Natural killer cell (primary cell): ENCODE results near the gene MEIS2. TPM values are rescaled to one million over a fixed set of nuclear protein-coding genes. Genes with fewer than 3 reads are reported as not detected.
A peak's percentile ranks its signal among the peaks of the same experiment; 100 is the strongest.

Experiments used
- ATAC-seq, 3 donors: fragments of 150-1000 bp in 2 of 3; fragments of 200-7000 bp in 1 of 3; cut with Tn5 transposase; 1 replicate in 1 of 3; 2 replicates in 2 of 3; pipeline ENCODE4 v1.10.0; 2021; ENCODE audit warnings: mild to moderate bottlenecking in 2 of 3, moderate library complexity in 2 of 3
- DNase-seq, 2 donors: peaks; one replicate each; pipeline versions ENCODE4 v3.0.0 to v3.0.0-alpha.2; 2013 to 2021; ENCODE audit warnings: mixed read lengths in 1 of 2
- H3K27ac ChIP-seq: one replicate; pipeline ENCODE4 v1.5.1; 2013; ENCODE audit warnings: mild to moderate bottlenecking, low read length
- H3K27me3 ChIP-seq: one replicate; pipeline ENCODE4 v1.6.1; 2013; ENCODE audit warnings: low read length; ENCODE audit not compliant: control insufficient read depth, insufficient read depth
- H3K36me3 ChIP-seq: one replicate; pipeline ENCODE4 v1.6.1; 2013; ENCODE audit warnings: low read length; ENCODE audit not compliant: control insufficient read depth, insufficient read depth
- H3K4me1 ChIP-seq: one replicate; pipeline ENCODE4 v1.6.1; 2013; ENCODE audit warnings: low read length; ENCODE audit not compliant: control insufficient read depth, insufficient read depth
- H3K4me3 ChIP-seq: one replicate; pipeline ENCODE4 v1.5.1; 2013; ENCODE audit warnings: low read length
- H3K9me3 ChIP-seq: one replicate; pipeline ENCODE4 v1.6.1; 2013; ENCODE audit warnings: low read length; ENCODE audit not compliant: control insufficient read depth, insufficient read depth
- H3K27ac Mint-ChIP-seq, 2 donors: one replicate each; pipeline ENCODE4 v1.8.0; 2022; ENCODE audit warnings: mild to moderate bottlenecking in 2 of 2, mixed read lengths in 2 of 2, moderate library complexity in 1 of 2
- H3K27me3 Mint-ChIP-seq, 2 donors: one replicate each; pipeline ENCODE4 v1.8.0; 2022; ENCODE audit warnings: low read depth in 2 of 2, mixed read lengths in 2 of 2
- H3K36me3 Mint-ChIP-seq: one replicate; pipeline ENCODE4 v1.8.0; 2022; ENCODE audit warnings: mixed read lengths
- H3K4me1 Mint-ChIP-seq, 2 donors: one replicate each; pipeline ENCODE4 v1.8.0; 2022; ENCODE audit warnings: mixed read lengths in 2 of 2
- H3K4me3 Mint-ChIP-seq: one replicate; pipeline ENCODE4 v1.8.0; 2022; ENCODE audit warnings: mild to moderate bottlenecking, moderate library complexity, mixed read lengths
- H3K9me3 Mint-ChIP-seq, 2 donors: one replicate each; pipeline ENCODE4 v1.8.0; 2022; ENCODE audit warnings: mixed read lengths in 2 of 2
- CTCF ChIP-seq: fragments of 200-600 bp; IDR thresholded peaks from one replicate; pipeline ENCODE4 v1.8.0; 2022; ENCODE audit warnings: antibody characterized with exemption
- WGBS: methylation state at CpG from one replicate; pipeline ENCODE4 v1.1.7; 2013; ENCODE audit warnings: missing lambda C conversion rate; ENCODE audit not compliant: insufficient coverage; 5-methylcytosine and 5-hydroxymethylcytosine counted together
- intact Hi-C: fragments of 100-400 bp; cut with micrococcal nuclease; formaldehyde crosslinking; loops from one replicate; pipeline ENCODE4 v1.14.2; 2022
- total RNA-seq, 4 donors: library from RNA; stranded (reverse); fragments of 120-200 nt in 1 of 4; gene quantifications; one replicate each; pipeline versions ENCODE4 v1.2.3 to v1.2.4, GENCODE V29; 2013 to 2022

MEIS2 gene
- total RNA-seq, 3 donors from 2014 or later (not counting 1 experiment from before 2014, with no cell fraction given) = 0.35 TPM; not detected in 2

- Histone ChIP-seq H3K27me3 (no peaks in the 10 kb centered on the region), H3K27ac (no peak overlapping the region), H3K4me3 (no peak overlapping the region), H3K4me1 (no peaks in the 10 kb centered on the region), H3K36me3 (no peaks in the 10 kb centered on the region), H3K9me3 (no peaks in the 10 kb centered on the region)
- Mint-ChIP-seq H3K27ac (no peak overlapping the region), H3K4me1 (no peaks in the 10 kb centered on the region), H3K36me3 (no peaks in the 10 kb centered on the region), H3K27me3 (peaks cover 2 to 12% of the 10 kb centered on the region in 2 donors), H3K9me3 (peaks cover 0 to 3% of the 10 kb centered on the region in 2 donors), H3K4me3 (no peak overlapping the region)
- peak in 1 of 2 donors; percentile 23 for DNase-seq
- intact Hi-C loops = no loop called here
- WGBS = 33% methylated on average over 2 of the region's 3 CpGs
- ATAC-seq = no peak
- no peak for TF ChIP-seq CTCF
These were observed 34.4 kb upstream of the MEIS2 start for GRCh38 chr15:37134699-37135131.

- no peak for ATAC-seq
- TF ChIP-seq CTCF = no peak
- peaks cover 0 to 3% of the 10 kb centered on the region in 2 donors for H3K9me3 Mint-ChIP-seq
- peaks cover 2 to 12% of the 10 kb centered on the region in 2 donors for H3K27me3 Mint-ChIP-seq
- intact Hi-C loops = no loop called here
- H3K27ac ChIP-seq = no peak overlapping the region
- no peaks in the 10 kb centered on the region for H3K36me3 Mint-ChIP-seq
- H3K27me3 ChIP-seq = no peaks in the 10 kb centered on the region
- no peaks in the 10 kb centered on the region for H3K36me3 ChIP-seq
- WGBS = 67% methylated on average over 1 of the region's 1 CpG
- H3K27ac Mint-ChIP-seq = no peak overlapping the region
- DNase-seq = no peak
- no peaks in the 10 kb centered on the region for H3K4me1 Mint-ChIP-seq
- no peak overlapping the region for H3K4me3 ChIP-seq
- no peaks in the 10 kb centered on the region for H3K9me3 ChIP-seq
- no peaks in the 10 kb centered on the region for H3K4me1 ChIP-seq
- no peak overlapping the region for H3K4me3 Mint-ChIP-seq
These were observed 33.9 kb upstream of the MEIS2 start for GRCh38 chr15:37134244-37134643.

- Mint-ChIP-seq H3K27ac (no peak overlapping the region), H3K27me3 (peaks cover 2 to 12% of the 10 kb centered on the region in 2 donors), H3K4me3 (no peak overlapping the region), H3K36me3 (no peaks in the 10 kb centered on the region), H3K9me3 (peaks cover 0 to 3% of the 10 kb centered on the region in 2 donors), H3K4me1 (no peaks in the 10 kb centered on the region)
- WGBS = no CpG with 5 or more reads among the region's 1 CpG
- intact Hi-C loops = no loop called here
- no peak overlapping the region for H3K4me3 ChIP-seq
- ATAC-seq = no peak
- no peaks in the 10 kb centered on the region for H3K27me3 ChIP-seq
- H3K9me3 ChIP-seq = no peaks in the 10 kb centered on the region
- no peak overlapping the region for H3K27ac ChIP-seq
- no peak for DNase-seq
- H3K4me1 ChIP-seq = no peaks in the 10 kb centered on the region
- TF ChIP-seq CTCF = no peak
- H3K36me3 ChIP-seq = no peaks in the 10 kb centered on the region
These were observed 33.3 kb upstream of the MEIS2 start for GRCh38 chr15:37133602-37134001.

GRCh38 chr15:37132826-37133417 is 32.6 kb upstream of the MEIS2 start:
- H3K27me3 ChIP-seq = peaks cover 2% of the 10 kb centered on the region
- Mint-ChIP-seq H3K36me3 (no peaks in the 10 kb centered on the region), H3K27me3 (peaks cover 2 to 12% of the 10 kb centered on the region in 2 donors), H3K4me3 (no peak overlapping the region), H3K27ac (no peak overlapping the region), H3K9me3 (peaks cover 0 to 3% of the 10 kb centered on the region in 2 donors), H3K4me1 (no peaks in the 10 kb centered on the region)
- no peaks in the 10 kb centered on the region for H3K36me3 ChIP-seq
- intact Hi-C loops = no loop called here
- no CpG with 5 or more reads among the region's 2 CpGs for WGBS
- no peak overlapping the region for H3K4me3 ChIP-seq
- no peaks in the 10 kb centered on the region for H3K9me3 ChIP-seq
- no peak for TF ChIP-seq CTCF
- no peak overlapping the region for H3K27ac ChIP-seq
- no peak for ATAC-seq
- no peak for DNase-seq
- no peaks in the 10 kb centered on the region for H3K4me1 ChIP-seq
